Activated CD8-positive, alpha-beta T cell treated with anti-CD3 and anti-CD28 coated beads, Interleukin-2, amount 10 ng/mL, durations not matched to agents 7 days and 5 days (primary cell): Measurements from ENCODE around the gene NSUN6. TPM values are rescaled to one million over a fixed set of nuclear protein-coding genes. Genes with fewer than 3 reads are reported as not detected.

Experiments
- ATAC-seq: fragments of 150-1000 bp; cut with Tn5 transposase; one replicate; pipeline ENCODE4 v1.10.0; 2021; ENCODE audit warnings: moderate library complexity
- CTCF ChIA-PET: fragments of 350-600 bp; sonication (Branson Sonifier 250); formaldehyde crosslinking; loops from one replicate; lab custom pipeline; 2021; ENCODE audit warnings: antibody characterized with exemption; lab: Charles Lee
- POLR2A ChIA-PET: fragments of 350-600 bp; sonication (Branson Sonifier 250); formaldehyde crosslinking; loops from one replicate; lab custom pipeline; 2021; ENCODE audit warnings: antibody characterized with exemption; lab: Charles Lee
- DNase-seq: peaks from one replicate; pipeline ENCODE4 v3.0.0-alpha.2; 2020
- H3K27ac Mint-ChIP-seq: one replicate; pipeline ENCODE4 v1.8.0; 2021; ENCODE audit warnings: mild to moderate bottlenecking, mixed read lengths
- H3K27me3 Mint-ChIP-seq: one replicate; pipeline ENCODE4 v1.8.0; 2021; ENCODE audit warnings: low read depth, mixed read lengths
- H3K36me3 Mint-ChIP-seq: one replicate; pipeline ENCODE4 v1.8.0; 2021; ENCODE audit warnings: low read depth, mixed read lengths
- H3K4me1 Mint-ChIP-seq: one replicate; pipeline ENCODE4 v1.8.0; 2021; ENCODE audit warnings: low read depth, mixed read lengths
- H3K4me3 Mint-ChIP-seq: one replicate; pipeline ENCODE4 v1.8.0; 2021; ENCODE audit warnings: mild to moderate bottlenecking, mixed read lengths
- H3K9me3 Mint-ChIP-seq: one replicate; pipeline ENCODE4 v1.8.0; 2022; ENCODE audit warnings: mixed read lengths; ENCODE audit not compliant: insufficient read depth
- total RNA-seq, 2 experiments: library from RNA; stranded (reverse); gene quantifications; one replicate each; pipeline ENCODE4 v1.2.3, GENCODE V29; 2021

NSUN6 gene
- total RNA-seq, 2 experiments from 2014 or later, result 21.2 to 24.6 TPM

GRCh38 chr10:18542832-18543231, 108.6 kb downstream of the NSUN6 start:
- DNase-seq, result no peak
- POLR2A ChIA-PET, result no interaction called here
- CTCF ChIA-PET, result no interaction called here
- ATAC-seq, result no peak
- H3K4me3 Mint-ChIP-seq, result no peak overlapping the region
- peaks cover 35% of the 10 kb centered on the region for H3K36me3 Mint-ChIP-seq
- no peak overlapping the region for H3K27ac Mint-ChIP-seq
- H3K9me3 Mint-ChIP-seq, result no peaks in the 10 kb centered on the region
- H3K27me3 Mint-ChIP-seq, result no peaks in the 10 kb centered on the region
- H3K4me1 Mint-ChIP-seq, result no peaks in the 10 kb centered on the region

- Mint-ChIP-seq H3K27ac (no peak overlapping the region), H3K36me3 (peaks cover 24% of the 10 kb centered on the region), H3K4me3 (no peak overlapping the region), H3K4me1 (no peaks in the 10 kb centered on the region), H3K27me3 (no peaks in the 10 kb centered on the region), H3K9me3 (no peaks in the 10 kb centered on the region)
- ChIA-PET CTCF (no interaction called here), POLR2A (no interaction called here)
- ATAC-seq (no peak), DNase-seq (no peak)
Measured at GRCh38 chr10:18540195-18540594, 111.2 kb downstream of the NSUN6 start.

- ATAC-seq, result no peak
- no peaks in the 10 kb centered on the region for H3K9me3 Mint-ChIP-seq
- H3K4me3 Mint-ChIP-seq, result no peak overlapping the region
Measured at GRCh38 chr10:18539335-18539734, 112.1 kb downstream of the NSUN6 start.

GRCh38 chr10:18533896-18534295, 117.5 kb downstream of the NSUN6 start:
- Mint-ChIP-seq H3K27me3 (no peaks in the 10 kb centered on the region), H3K9me3 (no peaks in the 10 kb centered on the region), H3K4me3 (no peak overlapping the region), H3K27ac (no peak overlapping the region), H3K36me3 (peaks cover 15% of the 10 kb centered on the region), H3K4me1 (no peaks in the 10 kb centered on the region)
- DNase-seq, result no peak
- ChIA-PET POLR2A (no interaction called here), CTCF (no interaction called here)
- ATAC-seq, result no peak

More at GRCh38 chr10:18539335-18539734, 112.1 kb downstream of the NSUN6 start:
- Mint-ChIP-seq H3K36me3 (peaks cover 23% of the 10 kb centered on the region), H3K4me1 (no peaks in the 10 kb centered on the region), H3K27me3 (no peaks in the 10 kb centered on the region), H3K27ac (no peak overlapping the region)
- ChIA-PET POLR2A (no interaction called here), CTCF (no interaction called here)
- DNase-seq, result no peak

- Mint-ChIP-seq H3K9me3 (no peaks in the 10 kb centered on the region), H3K27me3 (no peaks in the 10 kb centered on the region), H3K4me1 (no peaks in the 10 kb centered on the region), H3K36me3 (peaks cover 13% of the 10 kb centered on the region), H3K27ac (no peak overlapping the region), H3K4me3 (no peak overlapping the region)
- CTCF ChIA-PET, result no interaction called here
- DNase-seq (no peak), ATAC-seq (no peak)
- POLR2A ChIA-PET, result no interaction called here
Measured at GRCh38 chr10:18532881-18533535, 118.4 kb downstream of the NSUN6 start.

- ChIA-PET CTCF (no interaction called here), POLR2A (no interaction called here)
- DNase-seq (no peak), ATAC-seq (no peak)
- Mint-ChIP-seq H3K36me3 (peaks cover 10% of the 10 kb centered on the region), H3K4me1 (no peaks in the 10 kb centered on the region), H3K4me3 (no peak overlapping the region), H3K27me3 (no peaks in the 10 kb centered on the region), H3K9me3 (no peaks in the 10 kb centered on the region), H3K27ac (no peak overlapping the region)
Measured at GRCh38 chr10:18528292-18528691, 123.1 kb downstream of the NSUN6 start.

GRCh38 chr10:18527687-18528086, 123.7 kb downstream of the NSUN6 start:
- no peak for DNase-seq
- Mint-ChIP-seq H3K27ac (no peak overlapping the region), H3K9me3 (no peaks in the 10 kb centered on the region), H3K4me3 (no peak overlapping the region), H3K4me1 (no peaks in the 10 kb centered on the region), H3K27me3 (no peaks in the 10 kb centered on the region), H3K36me3 (peaks cover 10% of the 10 kb centered on the region)
- ATAC-seq, result no peak
- CTCF ChIA-PET, result no interaction called here
- POLR2A ChIA-PET, result no interaction called here

- ATAC-seq, result no peak
- ChIA-PET POLR2A (no interaction called here), CTCF (no interaction called here)
- Mint-ChIP-seq H3K27me3 (no peaks in the 10 kb centered on the region), H3K4me1 (no peaks in the 10 kb centered on the region), H3K36me3 (no peaks in the 10 kb centered on the region), H3K9me3 (no peaks in the 10 kb centered on the region), H3K27ac (no peak overlapping the region), H3K4me3 (no peak overlapping the region)
- DNase-seq, result no peak
Measured at GRCh38 chr10:18523858-18524257, 127.5 kb downstream of the NSUN6 start.

GRCh38 chr10:18523025-18523424, 128.4 kb downstream of the NSUN6 start:
- CTCF ChIA-PET, result no interaction called here
- no peak overlapping the region for H3K4me3 Mint-ChIP-seq
- H3K9me3 Mint-ChIP-seq, result no peaks in the 10 kb centered on the region
- no peaks in the 10 kb centered on the region for H3K36me3 Mint-ChIP-seq
- H3K4me1 Mint-ChIP-seq, result no peaks in the 10 kb centered on the region
- no peak overlapping the region for H3K27ac Mint-ChIP-seq
- DNase-seq (no peak), ATAC-seq (no peak)
- POLR2A ChIA-PET, result interaction anchor here (0.7 kb wide), 1 partner anchor 14 kb away, joined by 4 read pairs; no protein-coding TSS in a partner anchor
- no peaks in the 10 kb centered on the region for H3K27me3 Mint-ChIP-seq

- ATAC-seq (no peak), DNase-seq (no peak)
- no peak overlapping the region for H3K4me3 Mint-ChIP-seq
- ChIA-PET CTCF (no interaction called here), POLR2A (no interaction called here)
- no peak overlapping the region for H3K27ac Mint-ChIP-seq
- no peaks in the 10 kb centered on the region for H3K4me1 Mint-ChIP-seq
- H3K36me3 Mint-ChIP-seq, result peaks cover 3% of the 10 kb centered on the region
- H3K27me3 Mint-ChIP-seq, result no peaks in the 10 kb centered on the region
- H3K9me3 Mint-ChIP-seq, result no peaks in the 10 kb centered on the region
Measured at GRCh38 chr10:18516851-18517250, 134.5 kb downstream of the NSUN6 start.

GRCh38 chr10:18514537-18514936, 136.8 kb downstream of the NSUN6 start:
- Mint-ChIP-seq H3K9me3 (no peaks in the 10 kb centered on the region), H3K27me3 (no peaks in the 10 kb centered on the region), H3K4me1 (no peaks in the 10 kb centered on the region), H3K27ac (no peak overlapping the region), H3K4me3 (no peak overlapping the region), H3K36me3 (peaks cover 3% of the 10 kb centered on the region)
- CTCF ChIA-PET, result no interaction called here
- POLR2A ChIA-PET, result no interaction called here
- ATAC-seq (no peak), DNase-seq (no peak)

- Mint-ChIP-seq H3K27me3 (no peaks in the 10 kb centered on the region), H3K4me3 (no peak overlapping the region), H3K27ac (no peak overlapping the region), H3K36me3 (peaks cover 3% of the 10 kb centered on the region), H3K9me3 (no peaks in the 10 kb centered on the region), H3K4me1 (no peaks in the 10 kb centered on the region)
- ATAC-seq, result no peak
- ChIA-PET POLR2A (interaction anchor here (0.5 kb wide), 1 partner anchor 15 kb away, joined by 4 read pairs; no protein-coding TSS in a partner anchor), CTCF (no interaction called here)
- no peak for DNase-seq
Measured at GRCh38 chr10:18508587-18508986, 142.8 kb downstream of the NSUN6 start.
